PC-3 (cell line): Measurements from ENCODE around the gene AFM. TPM values are rescaled to one million over a fixed set of nuclear protein-coding genes. Genes with fewer than 3 reads are reported as not detected.

Experiments used
- ATAC-seq: fragments of 200-7000 bp; cut with Tn5 transposase; 2 replicates; pipeline ENCODE4 v1.9.1; 2020; ENCODE audit warnings: mild to moderate bottlenecking, moderate library complexity
- BruUV-seq: library from RNA; stranded (reverse); fragments of 400-500 nt; replicated peaks from 2 replicates; lab custom pipeline; 2021; lab: Mats Ljungman, UMichigan
- CTCF ChIA-PET: fragments of 300-600 bp; sonication (Branson Sonifier 250); formaldehyde crosslinking; loops from one replicate; lab custom pipeline; 2022; ENCODE audit warnings: antibody characterized with exemption; lab: Charles Lee
- POLR2A ChIA-PET: fragments of 300-600 bp; sonication (Branson Sonifier 250); formaldehyde crosslinking; loops from one replicate; lab custom pipeline; 2022; ENCODE audit warnings: antibody characterized with exemption; ENCODE audit not compliant: unreplicated experiment; lab: Charles Lee
- DNase-seq: peaks from one replicate; pipeline ENCODE4 v3.0.0-alpha.2; 2015
- H2AFZ ChIP-seq: fragments of 300-600 bp; sonication (generic); 2 replicates; pipeline ENCODE4 v1.6.0; 2016; ENCODE audit warnings: antibody characterized with exemption, low read length
- H3F3A ChIP-seq: fragments of 300-600 bp; sonication (generic); one replicate; pipeline ENCODE4 v1.6.0; 2017; ENCODE audit warnings: antibody characterized with exemption, low read length, control low read depth, mild to moderate bottlenecking; ENCODE audit not compliant: unreplicated experiment
- H3K27ac ChIP-seq: fragments of 300-600 bp; sonication (generic); 2 replicates; pipeline ENCODE4 v1.5.1; 2016; ENCODE audit warnings: mild to moderate bottlenecking, low read length
- H3K27me3 ChIP-seq: fragments of 300-600 bp; sonication (generic); 2 replicates; pipeline ENCODE4 v1.6.1; 2016; ENCODE audit warnings: low read length, mixed read lengths
- H3K36me3 ChIP-seq: fragments of 300-600 bp; sonication (generic); 2 replicates; pipeline ENCODE4 v1.6.1; 2016; ENCODE audit warnings: low read depth, mixed run types, low read length, mixed read lengths
- H3K4me1 ChIP-seq: fragments of 300-600 bp; sonication (generic); 2 replicates; pipeline ENCODE4 v1.5.1; 2016; ENCODE audit warnings: low read length; ENCODE audit not compliant: insufficient read depth
- H3K4me2 ChIP-seq: fragments of 300-600 bp; sonication (generic); 2 replicates; pipeline ENCODE4 v1.6.0; 2016; ENCODE audit warnings: low read length
- H3K4me3 ChIP-seq: fragments of 300-600 bp; sonication (generic); 2 replicates; pipeline ENCODE4 v1.5.1; 2016; ENCODE audit warnings: mild to moderate bottlenecking, low read length, mixed read lengths
- H3K79me2 ChIP-seq: fragments of 300-600 bp; sonication (generic); 2 replicates; pipeline ENCODE4 v1.6.1; 2017; ENCODE audit warnings: low read length, mixed read lengths
- H3K9ac ChIP-seq: fragments of 300-600 bp; sonication (generic); 2 replicates; pipeline ENCODE4 v1.6.0; 2016; ENCODE audit warnings: mild to moderate bottlenecking, low read length
- H3K9me2 ChIP-seq: fragments of 300-600 bp; sonication (generic); replicated peaks from 2 replicates; pipeline ENCODE4 v1.6.1; 2016; ENCODE audit warnings: mixed run types, low read length, mixed read lengths
- H3K9me3 ChIP-seq: fragments of 300-600 bp; sonication (generic); 2 replicates; pipeline ENCODE4 v1.6.1; 2016; ENCODE audit warnings: low read length, mixed read lengths
- H4K20me1 ChIP-seq: fragments of 300-600 bp; sonication (generic); 2 replicates; pipeline ENCODE4 v1.6.1; 2016; ENCODE audit warnings: low read length, mixed read lengths
- CTCF ChIP-seq: fragments of 300-600 bp; sonication (generic); conservative IDR thresholded peaks from 2 replicates; pipeline ENCODE4 v1.5.1; 2017; ENCODE audit warnings: antibody characterized with exemption, low read depth, mild to moderate bottlenecking, low read length
- EZH2 ChIP-seq: fragments of 300-600 bp; sonication (generic); IDR thresholded peaks from one replicate; pipeline ENCODE4 v1.6.1; 2017; ENCODE audit warnings: antibody characterized with exemption, mild to moderate bottlenecking, low read length; ENCODE audit not compliant: unreplicated experiment
- EZH2phosphoT487 ChIP-seq: fragments of 300-600 bp; sonication (generic); IDR thresholded peaks from 2 replicates; pipeline ENCODE4 v1.6.1; 2018; ENCODE audit warnings: mild to moderate bottlenecking, antibody characterized with exemption, low read length, borderline replicate concordance
- intact Hi-C: fragments of 100-400 bp; cut with micrococcal nuclease; formaldehyde crosslinking; loops from 2 replicates; pipeline ENCODE4 v1.9.0; 2023
- total RNA-seq: library from RNA; depleted of rRNA; stranded (reverse); fragments of >200 nt; gene quantifications from 2 replicates; pipeline ENCODE4 v1.2.3, GENCODE V29; 2014

The AFM gene
- total RNA-seq, 1 experiment from 2014 or later: not detected

DNA sequence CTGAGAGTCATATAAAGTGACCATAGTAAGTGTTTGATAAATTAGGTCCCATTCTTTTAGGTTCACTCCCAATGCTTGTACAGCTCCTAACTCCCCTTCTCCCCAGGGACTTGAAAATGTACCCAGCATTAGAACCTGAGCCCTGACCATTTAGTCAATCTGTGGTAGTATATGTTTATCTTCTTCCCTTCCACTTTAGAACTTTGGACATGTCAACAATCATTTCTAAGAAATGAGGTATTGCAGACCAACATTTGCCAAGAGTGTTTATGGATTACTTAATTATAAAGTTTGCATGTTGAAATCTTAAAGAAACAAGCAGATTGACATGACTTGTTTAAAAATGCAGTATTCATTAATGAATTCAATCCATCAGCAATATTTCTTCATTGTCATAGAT is 26.0 kb downstream of the AFM start:
- no peaks in the 10 kb centered on the region; the same call in 1 of the 2 replicates for H3K9me2 ChIP-seq
- H3K4me3 ChIP-seq: no peak overlapping the region
- H3K27ac ChIP-seq: no peak overlapping the region
- no peak overlapping the region for H3K4me2 ChIP-seq
- DNase-seq (no peak), ATAC-seq (no peak)
- peaks cover 5% of the 10 kb centered on the region; the same call in 1 of the 2 replicates for H3K27me3 ChIP-seq
- H3K36me3 ChIP-seq: no peaks in the 10 kb centered on the region
- H3K79me2 ChIP-seq: no peaks in the 10 kb centered on the region
- no peaks in the 10 kb centered on the region for H3K4me1 ChIP-seq
- no peaks in the 10 kb centered on the region for H4K20me1 ChIP-seq
- H3K9me3 ChIP-seq: no peaks in the 10 kb centered on the region
- ChIA-PET CTCF (no interaction called here), POLR2A (no interaction called here)
- BruUV-seq: no TSS peak
- no peak overlapping the region for H2AFZ ChIP-seq
- TF ChIP-seq EZH2 (no peak), CTCF (no peak), EZH2phosphoT487 (no peak)
- H3F3A ChIP-seq: no peaks in the 10 kb centered on the region
- no peak overlapping the region for H3K9ac ChIP-seq
- intact Hi-C loops: no loop called here

- intact Hi-C loops: no loop called here
- Histone ChIP-seq H3K4me2 (no peak overlapping the region), H3F3A (no peaks in the 10 kb centered on the region), H3K36me3 (no peaks in the 10 kb centered on the region), H3K9me3 (no peaks in the 10 kb centered on the region), H3K9ac (no peak overlapping the region), H3K79me2 (no peaks in the 10 kb centered on the region), H3K9me2 (no peaks in the 10 kb centered on the region; the same call in 1 of the 2 replicates), H2AFZ (no peak overlapping the region), H3K4me1 (no peaks in the 10 kb centered on the region), H4K20me1 (no peaks in the 10 kb centered on the region), H3K4me3 (no peak overlapping the region), H3K27ac (no peak overlapping the region), H3K27me3 (peaks cover 5% of the 10 kb centered on the region; the same call in 1 of the 2 replicates)
- ATAC-seq: peak; percentile 64
- POLR2A ChIA-PET: interaction anchor here (0.5 kb wide), 1 partner anchor 15 kb away, joined by 3 read pairs; no protein-coding TSS in a partner anchor
- BruUV-seq: no TSS peak
- TF ChIP-seq EZH2 (no peak), EZH2phosphoT487 (no peak), CTCF (no peak)
- CTCF ChIA-PET: no interaction called here
- DNase-seq: peak; percentile 28
Observed at GRCh38 chr4:73508651-73509050, 27.1 kb downstream of the AFM start.

- no peaks in the 10 kb centered on the region for H3F3A ChIP-seq
- H3K9me3 ChIP-seq: no peaks in the 10 kb centered on the region
- POLR2A ChIA-PET: no interaction called here
- no peak for DNase-seq
- no TSS peak for BruUV-seq
- no peak overlapping the region for H3K27ac ChIP-seq
- H2AFZ ChIP-seq: no peak overlapping the region
- H3K79me2 ChIP-seq: no peaks in the 10 kb centered on the region
- H4K20me1 ChIP-seq: no peaks in the 10 kb centered on the region
- intact Hi-C loops: no loop called here
- H3K9me2 ChIP-seq: no peaks in the 10 kb centered on the region
- H3K4me3 ChIP-seq: no peak overlapping the region
- CTCF ChIA-PET: no interaction called here
- TF ChIP-seq EZH2phosphoT487 (no peak), CTCF (no peak), EZH2 (no peak)
- H3K4me2 ChIP-seq: no peak overlapping the region
- no peaks in the 10 kb centered on the region for H3K36me3 ChIP-seq
- ATAC-seq: no peak
- H3K4me1 ChIP-seq: peaks cover 10% of the 10 kb centered on the region
- H3K9ac ChIP-seq: no peak overlapping the region
- no peaks in the 10 kb centered on the region for H3K27me3 ChIP-seq
Observed at GRCh38 chr4:73518340-73518739, 36.8 kb downstream of the AFM start.
